WI38 (cell line): ENCODE data around the gene RNU2-63P.
"Not testable (repeated sequence)": the region's sequence is repeated elsewhere in the genome, so short reads cannot be mapped to it uniquely, and the experiment has no call there.

ENCODE experiments used
- H3K4me3 ChIP-seq: 2 replicates; pipeline ENCODE4 v1.5.1; 2011; ENCODE audit warnings: low read depth, mild to moderate bottlenecking, control low read depth, low read length
- CTCF ChIP-seq: IDR thresholded peaks from 2 replicates; pipeline ENCODE4 v1.5.1; 2012; ENCODE audit warnings: low read depth, mild to moderate bottlenecking, control low read depth, low read length

The RNU2-63P gene

GRCh38 chr2:88048541-88048940 lies 32.2 kb upstream of the RNU2-63P start:
- no peak overlapping the region for H3K4me3 ChIP-seq
- no peak for TF ChIP-seq CTCF

- not testable (repeated sequence) for H3K4me3 ChIP-seq
Measured at GRCh38 chr2:88045561-88045960, 29.2 kb upstream of the RNU2-63P start.

- H3K4me3 ChIP-seq, result no peak overlapping the region
- TF ChIP-seq CTCF, result no peak
Measured at GRCh38 chr2:88042476-88042875, 26.1 kb upstream of the RNU2-63P start.

GRCh38 chr2:88038263-88039105 lies 22.1 kb upstream of the RNU2-63P start:
- no peak for TF ChIP-seq CTCF

GRCh38 chr2:88036606-88037005 lies 20.3 kb upstream of the RNU2-63P start:
- TF ChIP-seq CTCF, result no peak

More at GRCh38 chr2:88038263-88039105, 22.1 kb upstream of the RNU2-63P start:
- H3K4me3 ChIP-seq, result no peak overlapping the region

GRCh38 chr2:88036182-88036581 lies 19.8 kb upstream of the RNU2-63P start:
- TF ChIP-seq CTCF, result no peak

More at GRCh38 chr2:88036606-88037005, 20.3 kb upstream of the RNU2-63P start:
- H3K4me3 ChIP-seq, result no peak overlapping the region

GRCh38 chr2:88032070-88032702 lies 15.8 kb upstream of the RNU2-63P start:
- TF ChIP-seq CTCF, result no peak
- no peak overlapping the region for H3K4me3 ChIP-seq

More at GRCh38 chr2:88036182-88036581, 19.8 kb upstream of the RNU2-63P start:
- no peak overlapping the region for H3K4me3 ChIP-seq
